Neural cell (in vitro differentiated cells): ENCODE measurements around the gene LENEP. TPM values are rescaled to one million over a fixed set of nuclear protein-coding genes. Genes with fewer than 3 reads are reported as not detected.
A peak's percentile ranks its signal among the peaks of the same experiment; 100 is the strongest.

Experiments
- H2AFZ ChIP-seq: fragments of 200-600, 300-800 bp; sonication (generic), shearing (Covaris generic); 2 replicates; pipeline ENCODE4 v1.6.0; 2014; ENCODE audit warnings: low read depth, mild to moderate bottlenecking, antibody characterized with exemption, low read length, moderate library complexity
- H3F3A ChIP-seq: fragments of 200-600 bp; shearing (Covaris generic); 2 replicates; pipeline ENCODE4 v1.6.1; 2016; ENCODE audit warnings: mild to moderate bottlenecking, moderate library complexity, mixed read lengths, antibody characterized with exemption, low read length; ENCODE audit not compliant: insufficient read depth, poor library complexity, severe bottlenecking
- H3K27ac ChIP-seq: fragments of 200-600, 300-800 bp; sonication (generic), shearing (Covaris generic); 2 replicates; pipeline ENCODE4 v1.5.1; 2014; ENCODE audit warnings: mild to moderate bottlenecking, low read length, moderate library complexity
- H3K27me3 ChIP-seq: fragments of 300-800, 200-600 bp; sonication (generic), shearing (Covaris generic); 2 replicates; pipeline ENCODE4 v1.6.0; 2014; ENCODE audit warnings: mild to moderate bottlenecking, low read depth, low read length, moderate library complexity; ENCODE audit not compliant: insufficient read depth
- H3K36me3 ChIP-seq: fragments of 300-800, 200-600 bp; sonication (generic), shearing (Covaris generic); 2 replicates; pipeline ENCODE4 v1.5.1; 2014; ENCODE audit warnings: mild to moderate bottlenecking, antibody characterized with exemption, low read length, moderate library complexity; ENCODE audit not compliant: insufficient read depth
- H3K4me2 ChIP-seq: fragments of 300-800, 200-600 bp; sonication (generic), shearing (Covaris generic); 2 replicates; pipeline ENCODE4 v1.6.0; 2014; ENCODE audit warnings: mild to moderate bottlenecking, low read length
- H3K4me3 ChIP-seq: fragments of 300-800, 200-600 bp; sonication (generic), shearing (Covaris generic); 2 replicates; pipeline ENCODE4 v1.5.1; 2014; ENCODE audit warnings: mild to moderate bottlenecking, low read length, moderate library complexity
- H3K79me2 ChIP-seq: fragments of 200-600 bp; shearing (Covaris generic); replicated peaks from 2 replicates; pipeline ENCODE4 v1.6.0; 2014; ENCODE audit warnings: mild to moderate bottlenecking, low read length, moderate library complexity; ENCODE audit not compliant: insufficient read depth
- H3K9ac ChIP-seq: fragments of 300-800, 200-600 bp; sonication (generic), shearing (Covaris generic); 2 replicates; pipeline ENCODE4 v1.6.1; 2016; ENCODE audit warnings: mild to moderate bottlenecking, low read length, mixed read lengths
- H3K9me2 ChIP-seq: fragments of 200-600 bp; shearing (Covaris generic); 2 replicates; pipeline ENCODE4 v1.6.1; 2016; ENCODE audit warnings: mild to moderate bottlenecking, low read length, mixed read lengths; ENCODE audit not compliant: insufficient read depth
- H3K9me3 ChIP-seq: fragments of 200-600, 300-800 bp; sonication (generic), shearing (Covaris generic); 2 replicates; pipeline ENCODE4 v1.6.1; 2016; ENCODE audit warnings: mild to moderate bottlenecking, mixed run types, low read length, moderate library complexity, mixed read lengths
- H4K20me1 ChIP-seq: fragments of 200-600 bp; shearing (Covaris generic); 2 replicates; pipeline ENCODE4 v1.6.1; 2016; ENCODE audit warnings: mild to moderate bottlenecking, mixed run types; ENCODE audit not compliant: insufficient read depth
- CTCF ChIP-seq: fragments of 450-650 bp; IDR thresholded peaks from 2 replicates; pipeline ENCODE4 v1.5.1; 2014; ENCODE audit warnings: antibody characterized with exemption, mild to moderate bottlenecking, moderate library complexity; ENCODE audit not compliant: poor library complexity, severe bottlenecking
- EP300 ChIP-seq: fragments of 450-650 bp; conservative IDR thresholded peaks from 2 replicates; pipeline ENCODE4 v1.6.1; 2014; ENCODE audit warnings: antibody characterized with exemption, mild to moderate bottlenecking, moderate library complexity; ENCODE audit not compliant: poor library complexity, severe bottlenecking
- EZH2 ChIP-seq: fragments of 200-600, 300-800 bp; shearing (Covaris generic), sonication (generic); IDR thresholded peaks from 2 replicates; pipeline ENCODE4 v1.6.1; 2014; ENCODE audit warnings: antibody characterized with exemption, low read length, borderline replicate concordance, mild to moderate bottlenecking; ENCODE audit not compliant: insufficient read depth, poor library complexity, severe bottlenecking
- MXI1 ChIP-seq: fragments of 450-650 bp; conservative IDR thresholded peaks from 2 replicates; pipeline ENCODE4 v1.6.1; 2014; ENCODE audit warnings: antibody characterized with exemption, mild to moderate bottlenecking; ENCODE audit not compliant: poor library complexity, severe bottlenecking
- POLR2AphosphoS5 ChIP-seq: IDR thresholded peaks from 2 replicates; pipeline ENCODE4 v1.6.1; 2012
- RAD21 ChIP-seq: fragments of 450-650 bp; conservative IDR thresholded peaks from 2 replicates; pipeline ENCODE4 v1.6.1; 2014; ENCODE audit warnings: antibody characterized with exemption, mild to moderate bottlenecking, moderate library complexity
- REST ChIP-seq: IDR thresholded peaks from 2 replicates; pipeline ENCODE4 v1.6.1; 2012; ENCODE audit warnings: borderline replicate concordance
- SMC3 ChIP-seq: fragments of 450-650 bp; conservative IDR thresholded peaks from 2 replicates; pipeline ENCODE4 v1.6.1; 2014; ENCODE audit warnings: antibody characterized with exemption, mild to moderate bottlenecking, moderate library complexity; ENCODE audit not compliant: poor library complexity
- TAF1 ChIP-seq: IDR thresholded peaks from 2 replicates; pipeline ENCODE4 v1.6.1; 2012; ENCODE audit warnings: low read depth
- polyA plus RNA-seq: library from polyadenylated mRNA; depleted of rRNA; stranded (reverse); fragments of >200 nt; gene quantifications from 2 replicates; pipeline ENCODE4 v1.2.3, GENCODE V29; 2014

Gene LENEP
- polyA plus RNA-seq, 1 donor from 2014 or later, result not detected

GRCh38 chr1:155017041-155017945 is 23.9 kb downstream of the LENEP start:
- H2AFZ ChIP-seq, result no peak overlapping the region
- H3K27me3 ChIP-seq, result no peaks in the 10 kb centered on the region
- H3K9me3 ChIP-seq, result no peaks in the 10 kb centered on the region
- no peaks in the 10 kb centered on the region for H3K9me2 ChIP-seq
- peak overlapping the region; percentile 60 for H3K4me3 ChIP-seq
- no peaks in the 10 kb centered on the region for H3K36me3 ChIP-seq
- no peaks in the 10 kb centered on the region for H4K20me1 ChIP-seq
- H3K27ac ChIP-seq, result no peak overlapping the region
- no peak overlapping the region for H3K4me2 ChIP-seq
- no peaks in the 10 kb centered on the region for H3K79me2 ChIP-seq
- H3F3A ChIP-seq, result no peaks in the 10 kb centered on the region
- no peak overlapping the region for H3K9ac ChIP-seq
- TF ChIP-seq EP300 (no peak), REST (no peak), EZH2 (no peak), SMC3 (peak; percentile 80), CTCF (peak; percentile 96), RAD21 (peak; percentile 68), MXI1 (no peak), POLR2AphosphoS5 (no peak), TAF1 (no peak)

GRCh38 chr1:155017946-155018316 is 24.5 kb downstream of the LENEP start:
- Histone ChIP-seq H4K20me1 (no peaks in the 10 kb centered on the region), H3K27ac (no peak overlapping the region), H3K4me3 (no peak overlapping the region), H3K27me3 (no peaks in the 10 kb centered on the region), H3K36me3 (no peaks in the 10 kb centered on the region), H3F3A (no peaks in the 10 kb centered on the region), H3K4me2 (no peak overlapping the region), H3K9ac (no peak overlapping the region), H3K79me2 (no peaks in the 10 kb centered on the region), H3K9me3 (no peaks in the 10 kb centered on the region), H3K9me2 (no peaks in the 10 kb centered on the region), H2AFZ (no peak overlapping the region)
- TF ChIP-seq CTCF (no peak), REST (no peak), EZH2 (no peak), EP300 (no peak), MXI1 (no peak)
